Esophagus squamous epithelium (tissue), 4 donors: ENCODE data around the gene GCM1.

Source experiments
- CTCF ChIP-seq, 6 experiments: fragments of 450-650 bp in 4 of 6; fragments of 200-600 bp in 2 of 6; sonication (generic) in 2 of 6; IDR thresholded peaks; one replicate each; pipeline ENCODE4 v1.5.1; 2016 to 2019; ENCODE audit warnings: antibody characterized with exemption in 6 of 6, mild to moderate bottlenecking in 4 of 6, moderate library complexity in 4 of 6
- POLR2A ChIP-seq, 4 donors: fragments of 450-650 bp; IDR thresholded peaks; one replicate each; pipeline ENCODE4 v1.6.1; 2017; ENCODE audit warnings: antibody characterized with exemption in 4 of 4, mild to moderate bottlenecking in 4 of 4, moderate library complexity in 3 of 4

GRCh38 chr6:53107091-53107490, 41.5 kb downstream of the GCM1 start:
- TF ChIP-seq POLR2A (IDR thresholded peaks at IDR 0.05) (no peak), CTCF (IDR thresholded peaks at IDR 0.05) (no peak)
